Pancreas (tissue), 10 donors: Measurements from ENCODE around the gene LTB. TPM values are rescaled to one million over a fixed set of nuclear protein-coding genes. Genes with fewer than 3 reads are reported as not detected.

ENCODE experiments used
- ATAC-seq, 4 donors: fragments of 200-7000 bp; cut with Tn5 transposase; one replicate each; pipeline versions ENCODE4 v1.8.0 to v1.9.1; 2020; ENCODE audit warnings: mild to moderate bottlenecking in 4 of 4, moderate library complexity in 4 of 4
- DNase-seq, 6 donors: peaks; one replicate each; pipeline ENCODE4 v3.0.0-alpha.2; 2020
- FAIRE-seq: peaks from 2 replicates; lab custom pipeline; 2012; peaks lifted over from hg19 to GRCh38; lab: Jason Lieb, UNC
- H3K27ac ChIP-seq, 4 donors: fragments of 200-600 bp; sonication (generic); 1 replicate in 3 of 4; 2 replicates in 1 of 4; pipeline versions ENCODE4 v1.5.0 to v1.8.0; 2020
- H3K27me3 ChIP-seq, 4 donors: fragments of 200-600 bp; one replicate each; pipeline ENCODE4 v1.8.0; 2021
- H3K36me3 ChIP-seq, 3 donors: fragments of 200-600 bp; sonication (generic) in 1 of 3; one replicate each; pipeline versions ENCODE4 v1.5.0 to v1.8.0; 2020 to 2021
- H3K4me1 ChIP-seq, 3 donors: fragments of 200-600 bp; one replicate each; pipeline ENCODE4 v1.8.0; 2021
- H3K4me3 ChIP-seq, 4 donors: fragments of 200-600 bp; sonication (generic) in 2 of 4; one replicate each; pipeline versions ENCODE4 v1.5.0 to v1.8.0; 2020 to 2021
- H3K9me3 ChIP-seq, 4 donors: fragments of 200-600 bp; one replicate each; pipeline ENCODE4 v1.8.0; 2021
- CTCF ChIP-seq, 4 donors: fragments of 200-600 bp; sonication (generic) in 3 of 4; IDR thresholded peaks; one replicate each; pipeline versions ENCODE4 v1.5.0 to v1.8.0; 2021; ENCODE audit warnings: antibody characterized with exemption in 4 of 4
- WGBS, 2 donors: extraction: QIAGEN DNeasy Blood & Tissue Kit; methylation state at CpG; one replicate each; pipeline ENCODE4 v1.1.7; 2013; 5-methylcytosine and 5-hydroxymethylcytosine counted together
- intact Hi-C, 3 donors: fragments of 100-400 bp; cut with DNase I; formaldehyde crosslinking; loops; one replicate each; pipeline versions ENCODE4 v1.11.1 to v1.14.2; 2022
- polyA plus RNA-seq, 2 donors: library from polyadenylated mRNA; stranded (reverse); fragments of 200-250 nt; gene quantifications; one replicate each; pipeline ENCODE4 v1.2.3, GENCODE V29; 2013
- total RNA-seq, 6 donors: library from RNA; stranded (reverse); fragmentation: NEBNext Ultra II Directional in 4 of 6; extraction: Animal tissue kit (Norgen Biotek cat#: 25700) in 4 of 6; gene quantifications; one replicate each; pipeline versions ENCODE4 v1.2.1 to v1.2.4, GENCODE V29; 2021 to 2023
- donor health status: healthy with polysubstance abuse.
- donor health status: DM: no; HTN: no; CAD: no; lungs with moderate emphysema.
- donor health status: DM: no; HTN: no; CAD: no.
- donor health status: control.
- donor health status: control.
- donor health status: Bipolar disorder and iron deficiency.
- donor health status: DM: yes; HTN: yes; CAD: no.
- donor health status: DM: no; HTN: no; CAD: no.
- donor health status: DM: no; HTN: no; CAD: no.
- donor health status: DM: yes; HTN: yes; CAD: no.

The LTB gene
- total and polyA plus RNA-seq, 8 donors = 0.71 to 19.4 (median 2.1) TPM

DNA sequence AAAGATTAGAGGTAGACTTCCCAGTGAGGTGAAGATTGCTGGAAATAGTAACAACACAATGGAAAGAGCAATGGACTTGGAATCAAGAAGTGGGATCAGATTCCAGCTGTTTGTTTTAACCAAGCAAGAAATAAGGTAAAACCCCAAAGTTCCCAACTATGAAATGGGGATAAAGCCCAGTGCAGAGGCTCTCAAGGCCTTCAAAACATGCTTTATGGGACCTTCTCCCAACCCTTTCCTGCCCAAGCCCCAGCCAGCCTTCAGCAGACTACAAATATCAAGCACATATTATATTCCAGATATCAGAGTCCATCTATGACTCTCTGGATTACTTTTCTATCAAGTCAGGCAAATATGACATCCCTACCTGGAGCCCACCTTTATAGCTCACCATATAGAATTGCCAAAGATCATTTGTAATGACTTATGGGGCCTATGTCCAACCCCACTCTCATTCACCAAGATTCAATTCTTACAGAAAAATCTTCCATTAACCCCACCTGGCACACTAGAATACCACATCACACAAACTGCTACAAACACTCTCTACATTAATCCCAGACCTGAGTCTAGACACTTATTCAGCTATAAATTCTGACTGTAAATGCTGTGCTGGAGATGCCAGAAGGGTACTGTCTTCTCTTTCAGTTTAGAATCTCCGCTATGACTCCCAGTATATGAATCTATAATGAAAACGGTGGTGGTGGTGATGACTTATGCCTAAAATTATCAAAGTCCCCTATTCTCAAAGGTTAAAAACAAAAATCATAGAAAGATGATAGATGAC is 46.5 kb downstream of the LTB start:
- no peak for TF ChIP-seq CTCF (IDR thresholded peaks at IDR 0.05)
- FAIRE-seq = no peak
- Histone ChIP-seq H3K36me3 (peaks cover 17 to 86% (median 61%) of the 10 kb centered on the region in 3 donors), H3K27ac (no peak overlapping the region), H3K4me1 (peaks cover 18 to 24% (median 18%) of the 10 kb centered on the region in 3 donors), H3K9me3 (no peaks in the 10 kb centered on the region), H3K4me3 (no peak overlapping the region), H3K27me3 (no peaks in the 10 kb centered on the region)
- intact Hi-C loops = no loop called here
- 22 to 33% methylated on average over 2 of the region's 2 CpGs for WGBS, 2 donors
- ATAC-seq = no peak
- no peak for DNase-seq

DNA sequence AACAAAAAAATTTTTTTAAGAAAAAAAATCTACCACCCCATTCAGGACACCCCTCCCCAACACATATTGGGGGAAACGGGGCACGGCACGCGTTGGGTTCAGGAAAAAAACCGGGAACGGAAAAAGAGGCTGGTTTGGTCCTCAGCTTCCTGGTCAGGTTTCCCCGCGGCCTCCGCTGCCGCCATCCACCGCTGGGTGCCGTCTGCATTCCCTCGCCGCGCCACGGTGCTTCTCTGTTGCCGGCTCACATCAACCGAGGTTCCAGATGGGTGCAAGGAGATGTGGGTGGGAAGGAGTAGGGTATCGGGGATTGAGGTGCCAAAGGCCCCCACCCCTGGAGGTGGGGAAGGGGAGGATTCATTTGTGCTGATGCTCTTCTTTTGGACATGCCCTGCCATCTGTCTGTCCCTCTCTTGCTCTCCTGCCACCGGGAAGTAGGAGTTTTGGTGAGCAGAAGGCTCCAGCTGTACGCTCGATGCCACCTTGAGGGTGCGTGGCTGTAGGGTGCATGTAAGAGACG is 47.6 kb downstream of the LTB start:
- intact Hi-C loops = no loop called here
- Histone ChIP-seq H3K36me3 (peaks cover 17 to 88% (median 60%) of the 10 kb centered on the region in 3 donors), H3K4me3 (no peak overlapping the region), H3K27me3 (no peaks in the 10 kb centered on the region), H3K9me3 (no peaks in the 10 kb centered on the region), H3K27ac (no peak overlapping the region), H3K4me1 (peaks cover 13 to 21% (median 17%) of the 10 kb centered on the region in 3 donors)
- TF ChIP-seq CTCF (IDR thresholded peaks at IDR 0.05) = no peak
- DNase-seq (no peak), FAIRE-seq (no peak), ATAC-seq (no peak)
- 89% methylated on average over 24 of the region's 24 CpGs for WGBS, 2 donors

DNA sequence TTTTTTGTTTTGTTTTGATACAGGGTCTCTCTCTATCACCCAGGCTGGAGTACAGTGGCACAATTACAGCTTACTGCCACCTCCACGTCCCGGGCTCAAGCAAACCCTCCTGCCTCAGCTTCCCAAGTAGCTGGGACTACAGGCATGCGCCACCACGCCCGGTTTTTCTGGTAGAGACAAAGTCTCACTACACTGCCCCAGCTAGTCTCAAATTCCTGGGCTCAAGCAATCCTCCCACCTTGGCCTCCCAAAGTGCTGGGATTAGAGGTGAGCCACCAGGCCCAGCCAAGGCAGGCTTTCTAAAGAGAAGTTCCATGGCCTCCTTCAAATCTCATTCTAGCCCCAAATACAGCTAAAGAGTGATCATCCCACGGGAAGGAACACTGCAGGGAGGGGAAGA is 48.2 kb downstream of the LTB start:
- DNase-seq = no peak
- intact Hi-C loops = no loop called here
- no peak for ATAC-seq
- Histone ChIP-seq H3K27ac (no peak overlapping the region), H3K9me3 (no peaks in the 10 kb centered on the region), H3K4me3 (no peak overlapping the region), H3K27me3 (no peaks in the 10 kb centered on the region), H3K4me1 (peaks cover 8 to 18% (median 15%) of the 10 kb centered on the region in 3 donors), H3K36me3 (peaks cover 17 to 87% (median 59%) of the 10 kb centered on the region in 3 donors)
- TF ChIP-seq CTCF (IDR thresholded peaks at IDR 0.05) = no peak
- no peak for FAIRE-seq
- 94% methylated on average over 6 of the region's 6 CpGs for WGBS, 2 donors

- no peak for DNase-seq
- Histone ChIP-seq H3K4me1 (peaks cover 3 to 12% (median 10%) of the 10 kb centered on the region in 3 donors), H3K27me3 (no peaks in the 10 kb centered on the region), H3K9me3 (no peaks in the 10 kb centered on the region), H3K27ac (no peak overlapping the region), H3K4me3 (no peak overlapping the region), H3K36me3 (peaks cover 17 to 84% (median 59%) of the 10 kb centered on the region in 3 donors)
- WGBS, 2 donors = 96 to 100% methylated on average over 1 of the region's 1 CpG
- no peak for FAIRE-seq
- ATAC-seq = no peak
- intact Hi-C loops = no loop called here
- no peak for TF ChIP-seq CTCF (IDR thresholded peaks at IDR 0.05)
These were observed 48.8 kb downstream of the LTB start for GRCh38 chr6:31533455-31533841.
